Calu3 (cell line): ENCODE data around the gene IZUMO3. TPM values are rescaled to one million over a fixed set of nuclear protein-coding genes. Genes with fewer than 3 reads are reported as not detected.

Source experiments
- Bru-seq: library from RNA; stranded (reverse); fragments of 400-500 nt; gene quantifications from one replicate; lab custom pipeline; 2021; lab: Mats Ljungman, UMichigan
- BruChase-seq, 2 experiments: library from RNA; stranded (reverse); fragments of 400-500 nt; gene quantifications; one replicate each; lab custom pipeline; 2021; lab: Mats Ljungman, UMichigan
- BruUV-seq: library from RNA; stranded (reverse); fragments of 400-500 nt; replicated peaks from 2 replicates; lab custom pipeline; 2021; lab: Mats Ljungman, UMichigan
- CTCF ChIA-PET: fragments of 300-600 bp; sonication (Branson Sonifier 250); formaldehyde crosslinking; loops from one replicate; lab custom pipeline; 2022; ENCODE audit warnings: antibody characterized with exemption; lab: Charles Lee
- DNase-seq: peaks from one replicate; pipeline ENCODE4 v3.0.0; 2022
- H3K27ac Mint-ChIP-seq: one replicate; pipeline ENCODE4 v1.8.0; 2022; ENCODE audit warnings: mixed read lengths; ENCODE audit not compliant: unreplicated experiment
- H3K27me3 Mint-ChIP-seq: one replicate; pipeline ENCODE4 v1.8.0; 2022; ENCODE audit warnings: mixed read lengths; ENCODE audit not compliant: unreplicated experiment
- H3K36me3 Mint-ChIP-seq: one replicate; pipeline ENCODE4 v1.8.0; 2022; ENCODE audit warnings: mild to moderate bottlenecking, moderate library complexity, mixed read lengths; ENCODE audit not compliant: insufficient read depth, unreplicated experiment
- H3K4me1 Mint-ChIP-seq: one replicate; pipeline ENCODE4 v1.8.0; 2022; ENCODE audit warnings: mild to moderate bottlenecking, low read depth, mixed read lengths; ENCODE audit not compliant: unreplicated experiment
- H3K4me3 Mint-ChIP-seq: one replicate; pipeline ENCODE4 v1.8.0; 2022; ENCODE audit warnings: mild to moderate bottlenecking, low read depth, moderate library complexity, mixed read lengths; ENCODE audit not compliant: unreplicated experiment
- H3K9me3 Mint-ChIP-seq: one replicate; pipeline ENCODE4 v1.8.0; 2022; ENCODE audit warnings: low read depth, mixed read lengths; ENCODE audit not compliant: unreplicated experiment
- intact Hi-C: fragments of 100-400 bp; cut with micrococcal nuclease; formaldehyde crosslinking; loops from one replicate; pipeline ENCODE4 v1.10.0; 2022; ENCODE audit not compliant: unreplicated experiment
- long read RNA-seq: library from polyadenylated mRNA; stranded (forward); transcript quantifications from one replicate; pipeline ENCODE4 v2.0.0, GENCODE V29; 2022
- total RNA-seq: library from RNA; stranded (reverse); gene quantifications from 2 replicates; pipeline ENCODE4 v1.2.3, GENCODE V29; 2022
- TF ChIP-seq, protein P1 (sequence below): fragments of 200-600 bp; IDR thresholded peaks from one replicate; pipeline ENCODE4 v1.8.0; 2022; ENCODE audit warnings: antibody characterized with exemption; ENCODE audit not compliant: unreplicated experiment

Gene IZUMO3
- total RNA-seq: not detected in 2 replicates
- Bru-seq, nascent RNA: not detected
- BruChase-seq, experiment 1, labeled RNA remaining after a 6-hour chase: not detected
- BruChase-seq, experiment 2, labeled RNA remaining after a 2-hour chase: not detected
- long read RNA-seq: 0 reads

DNA sequence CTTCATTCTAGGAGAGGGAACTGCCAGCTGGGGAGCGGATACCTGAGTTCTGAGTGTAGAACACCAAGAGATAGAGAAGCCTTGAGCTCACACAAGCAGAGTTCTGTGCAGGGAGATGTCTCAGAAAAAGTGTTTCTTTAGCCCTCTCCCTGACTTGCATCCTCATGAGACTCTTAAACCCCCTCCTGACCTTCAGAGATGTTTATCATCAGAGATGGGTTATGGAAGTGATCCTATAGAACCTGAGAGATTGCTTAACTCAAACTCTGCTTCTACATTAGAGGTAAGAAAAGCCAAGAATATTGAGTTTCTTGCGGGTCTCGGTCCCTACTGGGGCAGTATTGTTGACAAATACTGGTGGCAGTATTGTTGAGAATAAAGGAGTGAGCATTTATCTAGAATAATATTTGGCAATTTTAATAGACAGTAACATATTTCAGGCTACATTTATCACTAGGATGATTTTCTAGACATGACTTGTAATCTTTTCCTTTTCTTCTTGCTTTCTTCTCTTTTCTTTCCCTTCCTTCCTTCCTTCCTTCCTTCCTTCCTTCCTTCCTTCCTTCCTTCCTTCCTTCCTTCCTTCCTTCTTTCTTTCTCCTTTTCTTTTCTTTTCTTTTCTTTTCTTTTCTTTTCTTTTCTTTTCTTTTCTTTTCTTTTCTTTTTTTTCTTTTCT, at the start of gene IZUMO3:
IZUMO3 (minus strand) TSS at position 51 of the 676 bp plus-strand sequence. CDS start 248 bp downstream, outside the sequence.
- intact Hi-C loops: no loop called here
- BruUV-seq: no TSS peak
- TF ChIP-seq, protein P1, sequence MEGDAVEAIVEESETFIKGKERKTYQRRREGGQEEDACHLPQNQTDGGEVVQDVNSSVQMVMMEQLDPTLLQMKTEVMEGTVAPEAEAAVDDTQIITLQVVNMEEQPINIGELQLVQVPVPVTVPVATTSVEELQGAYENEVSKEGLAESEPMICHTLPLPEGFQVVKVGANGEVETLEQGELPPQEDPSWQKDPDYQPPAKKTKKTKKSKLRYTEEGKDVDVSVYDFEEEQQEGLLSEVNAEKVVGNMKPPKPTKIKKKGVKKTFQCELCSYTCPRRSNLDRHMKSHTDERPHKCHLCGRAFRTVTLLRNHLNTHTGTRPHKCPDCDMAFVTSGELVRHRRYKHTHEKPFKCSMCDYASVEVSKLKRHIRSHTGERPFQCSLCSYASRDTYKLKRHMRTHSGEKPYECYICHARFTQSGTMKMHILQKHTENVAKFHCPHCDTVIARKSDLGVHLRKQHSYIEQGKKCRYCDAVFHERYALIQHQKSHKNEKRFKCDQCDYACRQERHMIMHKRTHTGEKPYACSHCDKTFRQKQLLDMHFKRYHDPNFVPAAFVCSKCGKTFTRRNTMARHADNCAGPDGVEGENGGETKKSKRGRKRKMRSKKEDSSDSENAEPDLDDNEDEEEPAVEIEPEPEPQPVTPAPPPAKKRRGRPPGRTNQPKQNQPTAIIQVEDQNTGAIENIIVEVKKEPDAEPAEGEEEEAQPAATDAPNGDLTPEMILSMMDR: no peak
- H3K27ac Mint-ChIP-seq: no peak within 1 kb of the TSS
- no peaks in the 10 kb centered on the region for H3K4me1 Mint-ChIP-seq
- H3K36me3 Mint-ChIP-seq: no peaks in the 10 kb centered on the region
- H3K27me3 Mint-ChIP-seq: no peaks in the 10 kb centered on the region
- no peak within 1 kb of the TSS for H3K4me3 Mint-ChIP-seq
- no peak for DNase-seq
- CTCF ChIA-PET: no interaction called here
- H3K9me3 Mint-ChIP-seq: peaks cover 6% of the 10 kb centered on the region

GRCh38 chr9:24594234-24594850, 48.6 kb upstream of the IZUMO3 start:
- BruUV-seq: no TSS peak
- DNase-seq: no peak
- Mint-ChIP-seq H3K27ac (no peak overlapping the region), H3K27me3 (no peaks in the 10 kb centered on the region), H3K36me3 (no peaks in the 10 kb centered on the region), H3K4me3 (no peak overlapping the region), H3K4me1 (no peaks in the 10 kb centered on the region), H3K9me3 (peaks cover 6% of the 10 kb centered on the region)
- TF ChIP-seq, protein P1: no peak
- CTCF ChIA-PET: no interaction called here
- intact Hi-C loops: loop anchor here (2.0 kb wide), 1 partner anchor 24 kb away; no protein-coding TSS in a partner anchor

GRCh38 chr9:24590432-24590831, 44.7 kb upstream of the IZUMO3 start:
- no peak for DNase-seq
- H3K36me3 Mint-ChIP-seq: no peaks in the 10 kb centered on the region
- CTCF ChIA-PET: no interaction called here
- no TSS peak for BruUV-seq
- no peaks in the 10 kb centered on the region for H3K4me1 Mint-ChIP-seq
- TF ChIP-seq, protein P1: no peak
- H3K27ac Mint-ChIP-seq: no peak overlapping the region
- intact Hi-C loops: no loop called here
- no peaks in the 10 kb centered on the region for H3K27me3 Mint-ChIP-seq
- no peaks in the 10 kb centered on the region for H3K9me3 Mint-ChIP-seq
- no peak overlapping the region for H3K4me3 Mint-ChIP-seq

DNA sequence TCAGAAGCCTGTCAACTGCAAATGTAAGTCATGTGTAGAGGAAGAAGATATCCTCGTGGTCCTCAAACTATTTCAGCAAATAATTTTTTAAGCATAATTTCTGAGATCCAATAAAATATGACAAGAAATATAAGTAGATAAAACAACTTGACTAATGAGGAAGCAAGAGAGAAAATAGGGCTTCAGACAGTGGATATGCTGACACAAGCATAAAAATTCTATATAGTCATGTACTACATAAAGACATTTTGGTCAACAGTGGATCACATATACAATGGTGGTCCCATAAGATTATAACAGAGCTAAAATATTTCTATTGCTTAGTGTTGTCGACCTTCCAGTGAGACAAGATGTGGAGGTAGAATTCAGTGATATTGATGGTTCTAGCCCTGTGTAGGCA, 42.2 kb upstream of the IZUMO3 start:
- Mint-ChIP-seq H3K27ac (no peak overlapping the region), H3K4me3 (no peak overlapping the region)

More for the DNA sequence above, 42.2 kb upstream of the IZUMO3 start:
- no peaks in the 10 kb centered on the region for H3K9me3 Mint-ChIP-seq
- TF ChIP-seq, protein P1: no peak
- no peak for DNase-seq
- no peaks in the 10 kb centered on the region for H3K4me1 Mint-ChIP-seq
- no peaks in the 10 kb centered on the region for H3K36me3 Mint-ChIP-seq
- no TSS peak for BruUV-seq
- no peaks in the 10 kb centered on the region for H3K27me3 Mint-ChIP-seq
- CTCF ChIA-PET: no interaction called here
- intact Hi-C loops: no loop called here
